UCSD-AML1 (cell line): ENCODE results near the gene TECTA.

Experiments used
- DNase-seq: peaks from one replicate; lab custom pipeline; 2025; ENCODE audit not compliant: unreplicated experiment; lab: John Stamatoyannopoulos, UW

Gene TECTA

GRCh38 chr11:121100943-121101342, at the start of gene TECTA:
Gene TECTA, plus strand, starts transcription at chr11:121101243. Its CDS starts 1,423 bp downstream, at chr11:121102666.
- no peak for DNase-seq

- DNase-seq, result no peak
Measured at GRCh38 chr11:121053244-121053643, 47.8 kb upstream of the TECTA start.

DNA sequence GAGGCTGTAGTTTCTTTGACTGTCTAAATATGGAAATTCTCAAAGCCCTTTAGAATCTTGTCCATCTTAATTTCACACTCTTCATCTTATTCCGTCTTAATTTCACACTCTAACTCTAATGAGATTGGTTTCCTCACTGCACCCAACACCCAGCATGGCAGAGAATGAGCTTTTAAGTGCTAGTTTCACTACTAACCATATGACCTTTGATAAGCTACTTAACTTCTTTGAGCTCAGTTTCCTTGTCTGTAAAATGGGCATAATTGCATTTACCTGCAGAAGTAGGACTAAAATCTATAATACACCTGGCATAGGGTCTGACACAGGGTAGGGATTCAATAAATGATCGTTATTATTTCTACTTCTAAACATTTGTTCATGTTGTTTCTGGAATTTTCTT, 46.8 kb upstream of the TECTA start:
- no peak for DNase-seq

DNA sequence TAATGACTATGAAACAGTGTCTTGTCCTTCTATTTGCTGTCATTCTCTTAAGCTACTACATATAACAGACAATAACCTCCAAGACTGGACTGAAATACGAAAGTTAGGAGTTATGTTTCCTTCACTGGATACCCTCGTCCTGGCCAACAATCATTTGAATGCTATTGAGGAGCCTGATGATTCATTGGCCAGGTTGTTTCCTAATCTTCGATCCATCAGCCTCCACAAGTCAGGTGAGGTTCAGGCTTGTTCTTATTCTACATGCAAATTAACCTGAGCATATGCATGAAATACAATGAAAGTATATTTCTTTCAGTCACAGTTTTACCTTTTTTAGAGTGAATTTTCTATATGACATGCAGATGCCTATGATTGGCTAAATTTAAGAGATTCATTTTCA, 46.0 kb upstream of the TECTA start:
- no peak for DNase-seq

- no peak for DNase-seq
Measured at GRCh38 chr11:121057922-121058321, 43.1 kb upstream of the TECTA start.

DNA sequence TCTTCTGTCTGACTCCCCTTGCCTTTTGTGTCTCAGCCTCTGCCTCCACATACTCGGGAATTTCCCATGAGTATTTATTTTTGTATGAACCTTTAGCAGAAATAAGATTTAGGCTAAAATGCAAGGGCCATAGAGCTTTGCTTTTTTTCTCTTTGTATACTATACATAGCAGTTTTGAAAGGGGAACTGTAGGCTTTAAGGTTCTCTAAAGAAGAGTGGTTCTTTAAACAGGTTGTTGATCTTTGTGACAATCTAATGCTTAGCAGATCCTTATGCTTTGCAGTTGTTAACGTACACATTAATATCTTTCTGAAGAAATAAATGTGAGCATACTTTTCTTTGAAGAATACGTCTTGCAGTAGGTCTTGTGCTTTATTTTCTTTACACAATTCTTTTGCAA, 42.1 kb upstream of the TECTA start:
- no peak for DNase-seq

DNA sequence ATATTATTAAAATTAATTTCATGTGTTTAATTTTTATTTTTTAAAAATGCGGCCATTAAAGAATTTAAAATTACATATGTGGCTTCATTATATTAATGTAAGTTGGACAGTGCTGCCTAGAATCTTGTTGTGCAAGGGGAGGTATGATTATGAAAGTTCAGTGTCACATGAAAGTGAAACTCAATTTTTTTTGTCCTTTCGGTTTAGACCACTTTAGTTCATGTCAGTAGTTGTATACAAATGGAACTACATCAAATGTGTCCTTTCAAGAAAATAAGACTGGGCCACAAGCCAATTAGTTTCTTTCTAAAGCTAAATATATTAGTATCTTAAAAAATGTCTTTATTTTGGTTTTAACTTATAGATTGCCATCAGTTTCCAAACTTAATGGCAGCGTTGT, 41.4 kb upstream of the TECTA start:
- DNase-seq, result no peak

- no peak for DNase-seq
Measured at GRCh38 chr11:121063728-121064127, 37.3 kb upstream of the TECTA start.

DNA sequence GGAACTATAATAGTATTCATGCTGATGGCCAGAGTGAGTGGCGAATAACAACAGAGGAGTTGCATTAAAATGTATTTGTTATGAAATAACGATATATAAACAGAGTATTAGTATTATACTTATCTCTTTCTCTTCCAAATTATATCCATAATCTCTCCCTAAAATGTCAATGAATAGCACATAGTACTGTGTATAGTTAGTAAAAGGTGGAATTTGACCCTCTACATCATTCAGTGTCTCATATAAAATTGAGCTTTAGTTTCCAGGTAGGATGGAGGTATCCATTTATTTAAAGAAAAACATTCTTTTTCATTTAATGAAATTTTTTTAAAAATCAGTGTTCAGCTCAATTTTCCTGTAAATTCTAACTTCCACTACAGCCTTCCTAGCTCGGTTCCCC, 34.4 kb upstream of the TECTA start:
- DNase-seq, result no peak

DNA sequence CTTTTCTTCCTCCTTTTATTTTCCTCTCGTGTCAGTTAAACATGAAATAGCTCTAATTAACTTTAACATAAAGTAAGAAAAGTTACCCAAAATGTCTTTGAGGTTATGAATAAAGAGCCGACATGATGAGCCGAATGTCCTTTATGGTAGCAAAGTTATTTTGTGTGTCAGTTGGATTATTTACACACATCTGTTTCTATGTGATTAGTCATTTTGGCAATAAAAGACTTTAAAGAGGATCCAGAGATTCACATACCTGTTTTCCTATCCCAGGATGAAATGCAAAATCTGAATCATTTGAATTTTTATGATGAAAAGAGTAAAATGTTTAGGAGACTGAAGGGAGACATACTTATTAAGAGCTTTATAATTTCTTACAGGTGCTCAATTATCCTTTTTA, 34.0 kb upstream of the TECTA start:
- no peak for DNase-seq

DNA sequence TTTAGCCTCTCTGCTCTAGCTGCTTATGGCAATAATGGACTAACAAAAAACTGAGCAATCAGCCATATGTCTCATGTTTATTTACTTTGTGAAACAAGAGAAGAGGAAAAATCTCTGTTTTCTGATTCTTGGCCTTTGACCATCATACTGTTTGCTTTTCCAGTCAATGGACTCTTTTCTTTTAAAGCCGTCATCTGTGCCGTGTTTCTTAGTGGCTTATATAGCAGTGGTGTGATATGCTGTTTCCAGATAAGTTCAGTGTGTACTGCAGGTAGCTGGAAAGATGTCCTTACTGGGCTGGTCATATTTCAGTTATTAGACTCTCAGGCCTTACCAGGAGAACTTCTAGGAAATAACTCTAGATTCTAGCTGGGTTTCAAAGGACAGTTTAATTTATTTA, 33.6 kb upstream of the TECTA start:
- DNase-seq, result no peak

- DNase-seq, result no peak
Measured at GRCh38 chr11:121067962-121068647, 32.9 kb upstream of the TECTA start.

DNA sequence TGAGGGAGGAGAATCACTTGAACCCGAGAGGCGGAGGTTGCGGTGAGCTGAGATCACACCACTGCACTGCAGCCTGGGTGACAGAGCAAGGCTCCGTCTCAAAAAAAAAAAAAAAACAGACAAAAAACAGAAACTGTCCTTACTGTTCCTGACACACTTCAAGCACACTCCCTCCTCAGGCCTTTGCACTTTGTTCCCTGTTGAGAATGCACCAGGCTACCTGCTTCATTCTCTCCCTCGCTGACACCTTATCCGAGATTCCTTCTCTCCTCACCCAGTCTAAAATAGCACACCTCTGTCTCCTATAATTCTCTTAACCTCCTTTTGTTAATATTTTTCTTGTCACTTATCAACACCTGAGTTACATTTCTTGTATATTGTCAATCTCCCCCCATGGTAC, 32.3 kb upstream of the TECTA start:
- no peak for DNase-seq

DNA sequence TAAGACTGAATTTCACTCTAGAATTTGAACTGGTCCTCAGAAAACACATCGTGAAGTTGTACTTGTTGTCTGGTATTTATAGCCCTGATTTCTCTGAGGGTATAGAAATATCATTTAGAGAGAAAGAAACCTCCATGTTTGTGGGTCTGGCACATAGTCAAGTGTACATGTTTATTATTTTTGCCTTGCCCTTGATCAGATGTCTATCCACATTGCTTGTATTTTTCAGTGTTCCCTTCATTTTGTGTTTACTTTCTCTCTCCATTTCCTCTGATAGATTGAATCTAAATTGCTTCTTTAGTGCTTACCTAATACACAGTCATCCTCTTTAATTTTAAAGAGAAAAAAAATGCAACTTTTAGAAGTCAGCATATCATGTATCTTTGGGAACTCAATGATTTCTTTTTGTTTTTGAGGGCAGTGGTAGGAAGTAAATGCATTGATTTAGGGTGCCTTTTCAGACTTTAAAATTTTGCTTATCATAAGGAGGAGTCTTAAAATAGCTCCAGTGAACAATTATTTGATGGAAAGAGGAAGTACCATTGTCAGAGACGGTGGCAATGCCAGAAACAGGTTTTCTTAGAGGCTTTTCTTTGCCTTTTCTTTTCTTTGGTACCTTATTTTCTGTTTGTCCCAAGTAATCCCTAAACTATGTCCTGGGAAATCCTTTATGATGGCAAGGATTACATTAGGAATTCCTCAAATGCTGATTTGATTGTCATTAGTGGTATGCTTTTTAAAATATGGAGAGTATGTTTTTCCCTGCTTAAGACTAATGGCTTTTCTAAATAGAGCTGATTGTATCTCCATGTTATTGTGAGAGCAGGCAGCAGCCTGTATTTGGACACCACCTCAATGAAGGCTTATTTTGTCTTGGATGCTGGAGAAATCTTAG, 29.8 kb upstream of the TECTA start:
- no peak for DNase-seq

DNA sequence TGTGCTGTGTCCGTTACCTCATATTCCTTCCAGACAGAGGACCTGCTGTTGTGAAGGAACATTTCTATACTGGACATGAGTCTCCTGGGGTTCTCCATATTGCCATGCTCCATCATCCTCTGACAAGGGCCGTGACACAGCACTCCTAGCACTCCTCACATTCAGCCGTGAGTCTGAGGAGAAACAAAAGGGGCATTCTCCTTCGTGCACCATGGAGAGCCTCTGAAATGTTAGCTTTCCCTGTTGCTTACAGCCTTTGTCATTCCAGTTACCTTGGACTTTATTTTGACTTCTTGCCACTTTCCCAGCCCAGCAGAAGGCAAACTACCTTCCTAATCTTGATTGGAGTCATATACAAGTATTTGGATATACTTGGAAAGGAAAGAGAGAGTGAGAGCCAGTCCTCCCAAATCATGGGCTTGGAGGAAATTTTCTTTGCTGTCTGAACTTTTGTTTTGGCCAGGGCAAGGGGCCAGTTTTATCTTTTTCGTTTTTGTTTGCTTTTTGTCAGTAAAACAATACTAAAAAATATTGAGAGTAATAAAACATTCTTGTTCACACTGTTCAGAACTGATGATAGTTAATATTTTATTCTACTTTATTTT, 29.1 kb upstream of the TECTA start:
- no peak for DNase-seq

GRCh38 chr11:121081321-121081720, 19.7 kb upstream of the TECTA start:
- no peak for DNase-seq

GRCh38 chr11:121082219-121082618, 18.8 kb upstream of the TECTA start:
- DNase-seq, result no peak

DNA sequence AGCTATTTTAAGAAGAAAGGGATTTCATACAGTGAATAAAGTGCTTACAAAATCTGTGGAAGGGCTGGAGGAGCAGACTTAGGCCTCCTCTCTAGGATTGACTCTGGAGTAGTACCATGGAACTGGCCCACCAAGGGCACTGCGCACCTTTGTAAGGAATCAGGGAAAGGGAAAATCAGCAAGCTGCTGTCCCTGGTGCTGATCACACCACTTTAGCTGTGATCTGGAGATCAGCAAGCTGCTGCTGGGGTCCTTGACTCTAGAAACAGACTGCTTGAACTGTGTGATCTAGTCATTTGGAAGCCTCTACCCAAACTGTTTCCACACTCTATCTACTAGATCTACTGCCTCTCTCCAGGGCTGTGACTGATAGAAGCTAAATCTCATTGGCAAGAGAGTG, 18.4 kb upstream of the TECTA start:
- DNase-seq, result no peak

DNA sequence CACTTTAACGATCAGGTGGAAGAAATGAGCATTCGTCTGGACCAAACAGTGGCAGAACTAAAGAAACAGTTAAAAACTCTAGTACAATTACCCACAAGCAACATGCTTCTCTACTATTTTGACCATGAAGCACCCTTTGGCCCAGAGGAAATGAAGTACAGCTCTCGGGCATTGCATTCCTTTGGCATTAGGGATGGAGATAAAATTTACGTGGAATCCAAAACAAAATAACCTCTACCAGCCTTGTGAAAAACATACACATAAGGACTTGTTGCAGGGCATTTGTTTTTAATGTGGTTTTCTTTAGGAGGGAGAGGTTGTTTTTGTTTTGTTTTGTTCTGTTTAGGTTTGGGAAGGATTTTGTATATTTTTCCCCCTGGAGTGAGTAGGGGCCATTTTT, 14.2 kb upstream of the TECTA start:
- DNase-seq, result no peak

DNA sequence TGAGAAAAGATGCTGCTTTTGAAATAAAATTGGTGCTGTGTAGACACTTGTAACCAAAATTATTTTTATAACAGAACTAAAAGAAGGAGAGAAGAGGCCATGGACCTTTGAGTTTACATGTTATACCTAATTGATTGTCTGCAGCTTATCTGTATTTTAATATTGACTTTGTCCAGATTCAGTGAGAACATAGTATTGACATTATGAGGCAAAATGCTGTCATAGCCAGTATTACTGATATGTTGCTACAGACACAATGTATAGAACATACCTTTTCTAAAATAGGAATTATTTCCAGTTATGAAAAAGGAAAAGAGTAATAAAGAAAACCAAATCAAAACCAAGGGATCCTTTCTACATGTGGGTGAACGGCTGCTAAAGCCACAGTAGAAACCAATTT, 11.5 kb upstream of the TECTA start:
- no peak for DNase-seq

- DNase-seq, result no peak
Measured at GRCh38 chr11:121090145-121090721, 10.8 kb upstream of the TECTA start.
